Measurements from ENCODE around the gene ATG14.

DNA sequence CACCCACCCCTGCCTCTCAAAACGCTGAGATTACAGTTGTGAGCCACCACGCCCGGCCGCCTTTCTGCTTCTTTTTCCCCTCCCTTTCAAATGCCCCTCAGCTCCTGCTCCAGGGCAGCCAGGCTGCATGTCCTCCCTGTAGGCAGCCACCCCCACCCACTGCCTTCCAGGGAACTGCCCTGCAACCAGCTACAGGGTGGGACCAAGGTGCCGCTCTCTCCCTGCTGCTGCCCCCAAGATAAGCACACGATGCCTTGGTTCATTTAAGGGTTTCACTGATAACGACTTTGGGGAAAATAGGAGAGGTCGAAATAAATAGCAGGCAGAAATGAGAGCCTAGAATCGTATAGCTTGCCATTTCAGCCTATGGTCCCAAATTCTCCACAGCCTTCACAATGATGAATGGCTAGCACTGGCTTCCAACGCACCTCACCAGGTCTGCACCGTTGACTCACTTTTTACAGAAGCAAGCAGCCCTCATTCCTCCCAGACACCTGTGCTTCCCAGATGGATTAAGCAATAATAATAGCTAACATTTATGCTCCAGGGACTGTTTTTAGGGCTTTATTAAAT is 40.7 kb downstream of the ATG14 start:
- no peak for TF ChIP-seq ZNF274 (IDR thresholded peaks at IDR 0.05; ENCODE audit: low read depth, low read length)
- TF ChIP-seq SUZ12 (IDR thresholded peaks at IDR 0.05; ENCODE audit: extremely low read depth, insufficient read depth, insufficient read length): no peak

All from NT2/D1 (cell line).